Left colon (tissue), 2 donors: ENCODE results near the gene ZNF565. TPM values are rescaled to one million over a fixed set of nuclear protein-coding genes. Genes with fewer than 3 reads are reported as not detected.

Source experiments
- total RNA-seq, 2 donors: library from RNA; stranded (reverse); fragmentation: NEBNext Ultra II Directional; extraction: Animal tissue kit (Norgen Biotek cat#: 25700); gene quantifications; one replicate each; pipeline ENCODE4 v1.2.1, GENCODE V29; 2021
- donor health status: DM: no; HTN: no; CAD: no.
- donor health status: DM: yes; HTN: yes; CAD: no.

Gene ZNF565
- total RNA-seq, 2 donors from 2014 or later, result 2.8 to 3.4 TPM

Other genes starting within 250 kb of the ZNF565 start
- gene SDHAF1, start 219.5 kb downstream of the ZNF565 start, total RNA-seq, result 10 to 100 TPM; 19.6 to 20.0 TPM
- 1 to 10 TPM; 6.5 to 9.0 TPM for gene SYNE4, start 205.9 kb downstream of the ZNF565 start, total RNA-seq
- 10 to 100 TPM; 15.3 to 22.1 TPM for gene ALKBH6, start 200.5 kb downstream of the ZNF565 start, total RNA-seq
- 10 to 100 TPM in 1 of 2 donors, 1 to 10 TPM in 1; 3.1 to 10.6 TPM for gene CLIP3, start 181.8 kb downstream of the ZNF565 start, total RNA-seq
- 1 to 10 TPM; 3.6 to 4.5 TPM for gene THAP8, start 160.4 kb downstream of the ZNF565 start, total RNA-seq
- 1 to 10 TPM in 1 of 2 donors, under 1 TPM in 1; 0.84 to 4.5 TPM for gene WDR62, start 159.8 kb downstream of the ZNF565 start, total RNA-seq
- not detected for gene OVOL3, start 103.5 kb downstream of the ZNF565 start, total RNA-seq
- 10 to 100 TPM; 39.4 to 42.7 TPM for gene POLR2I, start 99.8 kb downstream of the ZNF565 start, total RNA-seq
- 100 to 1,000 TPM in 1 of 2 donors, 10 to 100 TPM in 1; 90.0 to 102 TPM for gene TBCB, start 99.2 kb downstream of the ZNF565 start, total RNA-seq
- 100 to 1,000 TPM; 757 to 814 TPM for gene CAPNS1, start 74.6 kb downstream of the ZNF565 start, total RNA-seq
- 10 to 100 TPM in 1 of 2 donors, 1 to 10 TPM in 1; 5.5 to 21.3 TPM for gene COX7A1, start 62.2 kb downstream of the ZNF565 start, total RNA-seq
- gene ZNF146, start 441 bp upstream of the ZNF565 start, total RNA-seq, result 10 to 100 TPM; 33.9 to 40.6 TPM
- 1 to 10 TPM; 3.7 to 4.0 TPM for gene ZFP14, start 164.5 kb upstream of the ZNF565 start, total RNA-seq
- gene ZFP82, start 204.0 kb upstream of the ZNF565 start, total RNA-seq, result 1 to 10 TPM; 1.5 to 1.6 TPM